LoVo (cell line): Measurements from ENCODE around the gene C20orf144.

Experiments
- DNase-seq: peaks from one replicate; pipeline ENCODE4 v3.0.0-alpha.2; 2016; ENCODE audit warnings: low spot score

Gene C20orf144

GRCh38 chr20:33666293-33667244 is 4.4 kb downstream of the C20orf144 start, which contains the start of gene ACTL10:
ACTL10 (plus strand) TSS chr20:33666943; CDS start chr20:33667498, 555 bp downstream.
- no peak for DNase-seq

- no peak for DNase-seq
Measured at GRCh38 chr20:33667245-33667675, 5.1 kb downstream of the C20orf144 start.

- DNase-seq = no peak
Measured at GRCh38 chr20:33667676-33668465, 5.7 kb downstream of the C20orf144 start.

GRCh38 chr20:33668466-33669155 is 6.5 kb downstream of the C20orf144 start:
- DNase-seq = no peak

GRCh38 chr20:33669224-33669623 is 7.1 kb downstream of the C20orf144 start:
- DNase-seq = no peak

GRCh38 chr20:33669873-33670640 is 7.9 kb downstream of the C20orf144 start:
- DNase-seq = no peak

GRCh38 chr20:33670715-33671499 is 8.8 kb downstream of the C20orf144 start:
- DNase-seq = no peak

GRCh38 chr20:33671573-33672288 is 9.6 kb downstream of the C20orf144 start:
- DNase-seq = no peak

GRCh38 chr20:33672426-33673113 is 10.4 kb downstream of the C20orf144 start:
- DNase-seq = no peak

- no peak for DNase-seq
Measured at GRCh38 chr20:33673114-33673409, 10.9 kb downstream of the C20orf144 start.

GRCh38 chr20:33673410-33674293 is 11.5 kb downstream of the C20orf144 start:
- no peak for DNase-seq

GRCh38 chr20:33674294-33675135 is 12.4 kb downstream of the C20orf144 start, which contains the start of gene NECAB3:
NECAB3 (minus strand) TSS chr20:33674428; CDS start chr20:33674352, 76 bp downstream.
- DNase-seq = peak; percentile 84

- no peak for DNase-seq
Measured at GRCh38 chr20:33675136-33675959, 13.2 kb downstream of the C20orf144 start.

GRCh38 chr20:33676121-33676520 is 14.0 kb downstream of the C20orf144 start:
- DNase-seq = no peak

GRCh38 chr20:33676652-33677645 is 14.8 kb downstream of the C20orf144 start:
- DNase-seq = no peak
